NCI-H2029 treated with DMSO at 0.1 percent for 48 hours (cell line): ENCODE data around the gene B3GAT2.
"Not testable (repeated sequence)": the region's sequence is repeated elsewhere in the genome, so short reads cannot be mapped to it uniquely, and the experiment has no call there.

Experiments used
- DNase-seq: peaks from one replicate; lab custom pipeline; 2025; lab: John Stamatoyannopoulos, UW

B3GAT2 gene

DNA sequence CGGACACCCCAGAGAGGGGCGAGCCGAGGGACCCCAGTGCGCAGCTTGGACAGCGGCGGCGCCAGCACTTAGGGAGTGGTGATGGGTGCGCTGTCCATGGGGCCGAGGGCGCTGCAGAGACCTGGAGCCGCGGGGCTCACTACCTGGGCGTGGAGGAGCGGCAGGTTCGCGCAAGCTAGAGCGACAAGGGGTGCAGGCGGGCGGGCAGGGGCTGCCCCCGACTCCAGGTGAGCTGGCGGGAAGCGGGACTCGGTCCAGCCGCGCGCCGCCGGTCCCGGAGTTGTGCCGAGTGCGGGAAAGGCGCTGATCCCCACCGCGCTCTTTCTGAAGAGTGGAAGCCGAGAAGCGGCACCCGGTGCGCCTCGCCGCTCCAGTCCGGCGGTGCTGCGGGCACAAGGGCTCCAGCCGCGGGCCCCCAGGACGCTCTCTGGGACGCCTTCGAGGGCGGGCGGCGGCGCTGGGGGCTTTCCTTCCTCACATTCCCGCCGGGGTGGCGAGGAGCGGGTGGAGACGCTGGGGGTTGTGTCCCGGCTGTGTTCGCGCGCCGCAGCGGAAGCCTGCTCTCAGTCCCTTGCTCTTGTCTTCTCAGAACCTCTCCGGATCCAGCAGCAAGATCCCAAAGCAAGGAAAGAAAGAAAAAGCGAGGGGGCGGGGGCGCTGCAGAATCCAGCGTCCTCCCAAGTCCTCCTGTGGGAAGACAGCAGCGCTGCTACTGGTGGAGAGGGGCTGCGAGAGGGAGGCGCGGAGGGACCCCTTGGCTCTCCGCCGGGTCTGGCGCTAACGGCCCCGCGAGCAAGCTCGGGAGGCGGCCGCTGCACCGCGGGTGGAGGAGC lies at the start of gene B3GAT2:
B3GAT2 (minus strand) TSS at position 610 of the 833 bp plus-strand sequence. CDS start 631 bp downstream, outside the sequence.
- DNase-seq, result no peak

GRCh38 chr6:70998148-70998547 lies 41.3 kb upstream of the B3GAT2 start:
- DNase-seq, result no peak

DNA sequence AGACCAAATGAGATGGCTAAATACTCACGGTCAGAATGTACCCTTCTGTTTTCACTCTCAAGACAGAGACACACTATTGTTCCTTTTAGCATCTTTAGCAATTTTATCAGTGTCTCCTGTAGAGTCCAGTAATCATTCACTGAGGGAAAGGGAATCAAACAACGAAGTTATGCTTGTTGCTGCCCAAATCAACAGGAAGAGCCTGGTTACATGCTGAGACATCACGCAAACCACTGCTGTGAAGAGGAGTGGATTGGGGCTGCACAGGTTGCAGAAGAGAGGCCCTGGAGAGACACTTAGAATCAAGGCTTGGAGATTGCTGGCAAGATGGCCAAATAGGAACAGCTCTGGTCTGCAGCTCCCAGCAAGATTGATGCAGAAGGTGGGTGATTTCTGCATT lies 40.5 kb upstream of the B3GAT2 start:
- DNase-seq, result no peak

DNA sequence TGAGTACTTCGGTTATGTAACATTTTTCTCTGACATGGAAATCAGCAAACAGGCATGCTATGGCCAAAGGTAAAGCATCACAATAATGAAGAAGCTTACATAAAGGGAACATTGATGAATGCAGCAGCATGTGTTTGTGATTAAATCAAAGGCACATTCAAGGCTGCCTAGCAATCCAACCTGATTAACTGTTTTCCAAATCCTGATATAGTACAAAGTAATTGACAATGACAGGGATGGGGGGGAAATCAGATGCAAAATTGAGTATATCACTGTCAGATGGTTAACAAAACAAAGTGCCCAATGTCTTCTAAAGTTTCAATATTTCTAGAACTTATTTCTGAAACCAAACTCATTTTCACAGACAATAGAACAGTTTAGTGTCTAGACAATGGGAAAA lies 39.2 kb upstream of the B3GAT2 start:
- DNase-seq, result no peak

- no peak for DNase-seq
Observed at GRCh38 chr6:70995411-70995810, 38.6 kb upstream of the B3GAT2 start.

GRCh38 chr6:70991253-70991652 lies 34.4 kb upstream of the B3GAT2 start:
- DNase-seq, result no peak

DNA sequence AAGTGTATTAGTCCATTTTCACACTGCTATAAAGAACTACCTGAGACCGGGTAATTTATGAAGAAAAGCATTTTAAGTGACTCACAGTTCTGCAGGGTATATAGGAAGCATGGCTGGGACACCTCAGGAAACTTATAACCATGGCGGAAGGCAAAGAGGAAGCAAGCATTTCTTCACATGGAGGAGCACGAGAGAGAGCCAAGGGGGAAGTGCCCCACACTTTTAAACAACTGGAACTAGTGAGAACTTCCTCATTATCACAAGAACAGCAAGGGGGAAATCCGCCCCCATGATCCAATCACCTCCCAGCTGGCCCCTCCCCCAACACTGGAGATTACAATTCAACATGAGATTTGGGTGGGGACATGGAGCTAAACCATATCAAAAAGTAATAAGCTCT lies 28.3 kb upstream of the B3GAT2 start:
- DNase-seq, result no peak

GRCh38 chr6:70982747-70983146 lies 25.9 kb upstream of the B3GAT2 start:
- DNase-seq, result no peak

DNA sequence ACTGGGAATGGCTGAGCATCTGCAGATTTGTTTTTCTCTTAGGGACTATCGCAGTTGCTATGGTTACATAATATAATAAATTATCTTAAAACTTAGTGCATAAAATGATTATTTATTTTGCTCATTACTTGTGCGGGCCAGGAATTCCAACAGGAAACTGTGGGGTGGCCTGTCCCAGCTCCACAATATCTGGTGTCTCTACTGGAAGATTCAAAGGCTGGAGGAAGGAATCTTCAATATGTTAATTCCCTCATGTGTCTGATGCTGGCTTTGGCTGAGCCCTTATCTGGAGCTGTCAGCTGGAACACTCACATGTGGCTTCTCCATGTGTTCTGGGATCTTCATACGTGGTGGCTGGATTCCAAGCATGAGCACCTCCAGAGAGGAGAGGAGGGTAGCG lies 23.9 kb upstream of the B3GAT2 start:
- no peak for DNase-seq

- no peak for DNase-seq
Observed at GRCh38 chr6:70973604-70974003, 16.7 kb upstream of the B3GAT2 start.

DNA sequence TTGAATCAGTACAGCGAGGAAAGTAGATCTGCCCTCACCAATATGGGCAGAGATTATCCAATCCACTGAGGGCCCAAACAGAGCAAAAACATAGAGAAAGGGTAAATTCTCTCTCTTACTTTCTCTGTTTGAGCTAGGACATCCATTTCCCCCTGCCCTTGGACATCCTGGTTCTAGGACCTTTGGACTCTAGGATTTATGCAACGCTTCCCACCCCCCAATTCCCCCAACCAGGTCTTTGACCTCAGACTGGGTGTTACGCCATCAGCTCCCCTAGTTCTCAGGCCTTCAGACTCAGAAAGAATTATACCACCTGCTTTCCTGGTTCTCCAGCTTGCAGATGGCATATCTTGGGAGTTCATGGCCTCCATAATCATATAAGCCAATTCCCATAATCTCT lies 10.2 kb upstream of the B3GAT2 start:
- DNase-seq, result no peak

- DNase-seq, result no peak
Observed at GRCh38 chr6:70957284-70957617, 391 bp upstream of the B3GAT2 start.

- DNase-seq, result no peak
Observed at GRCh38 chr6:70956191-70956450, 739 bp downstream of the B3GAT2 start.

GRCh38 chr6:70955441-70956190 lies 1.2 kb downstream of the B3GAT2 start:
- DNase-seq, result peak; percentile 72

DNA sequence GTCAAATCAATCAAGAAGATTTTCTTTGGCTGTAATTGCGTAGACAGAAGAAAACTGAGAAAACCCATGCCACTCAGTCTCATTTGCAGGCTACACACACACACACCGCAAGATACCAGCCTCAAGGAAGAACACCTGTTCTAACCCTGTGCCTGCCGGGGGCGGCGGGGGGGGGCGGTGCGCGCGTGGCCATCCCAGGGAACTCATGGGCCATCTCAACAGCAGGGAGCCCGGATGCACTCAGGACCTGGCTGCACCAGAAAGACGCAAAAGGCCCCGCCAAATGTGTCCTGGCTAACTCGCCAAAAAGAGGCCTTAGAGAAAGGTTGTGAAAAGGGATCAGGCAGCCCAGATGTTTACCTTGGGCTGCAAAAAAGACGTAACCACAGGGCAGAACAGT lies 2.1 kb downstream of the B3GAT2 start:
- DNase-seq, result no peak

- no peak for DNase-seq
Observed at GRCh38 chr6:70954176-70954575, 2.7 kb downstream of the B3GAT2 start.

DNA sequence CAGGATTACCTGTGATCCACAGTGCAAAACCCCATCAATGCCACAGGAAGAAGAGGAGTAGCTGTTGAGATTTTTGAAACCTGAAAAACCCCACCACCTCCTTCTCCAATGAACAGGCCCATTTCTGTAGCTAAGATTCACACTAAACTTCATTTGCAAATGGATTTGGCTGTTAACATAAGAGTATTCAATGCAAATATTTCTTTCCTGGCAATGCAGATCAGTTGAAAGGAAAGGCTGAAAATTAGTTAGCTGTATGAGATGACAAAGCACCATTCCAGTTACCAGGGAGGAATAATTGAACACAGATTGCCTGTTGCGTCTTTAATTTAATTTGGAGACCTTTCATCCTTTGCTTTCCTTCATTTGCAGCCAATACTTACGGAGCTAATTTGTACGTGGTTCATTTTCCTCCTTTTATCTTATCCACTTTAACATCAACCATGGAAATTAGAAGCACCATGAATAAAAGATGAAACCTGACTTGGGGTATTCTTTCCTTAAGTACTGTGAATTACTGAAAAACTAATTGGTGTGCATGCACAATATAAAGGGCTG lies 4.2 kb downstream of the B3GAT2 start:
- DNase-seq, result no peak

- DNase-seq, result not testable (repeated sequence)
Observed at GRCh38 chr6:70944321-70944720, 12.5 kb downstream of the B3GAT2 start.

DNA sequence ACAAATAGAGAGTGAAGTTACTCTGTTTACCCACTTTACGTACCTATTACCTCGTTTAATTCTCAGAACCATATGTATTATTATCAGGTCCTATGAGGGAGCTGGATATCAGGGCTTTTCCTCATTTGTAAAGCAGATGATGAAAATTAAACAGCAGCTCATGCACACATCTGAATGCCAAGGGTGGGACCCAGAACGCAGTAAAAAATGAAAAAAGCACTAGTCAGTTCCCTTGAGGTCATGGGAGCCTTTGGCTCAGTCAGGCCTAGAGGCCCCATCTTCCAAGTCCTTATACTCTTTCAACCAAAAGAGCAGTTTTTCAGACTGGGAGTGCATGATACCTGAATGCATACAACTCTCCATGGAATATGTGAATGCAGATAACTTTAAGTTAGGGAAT lies 23.0 kb downstream of the B3GAT2 start:
- no peak for DNase-seq

DNA sequence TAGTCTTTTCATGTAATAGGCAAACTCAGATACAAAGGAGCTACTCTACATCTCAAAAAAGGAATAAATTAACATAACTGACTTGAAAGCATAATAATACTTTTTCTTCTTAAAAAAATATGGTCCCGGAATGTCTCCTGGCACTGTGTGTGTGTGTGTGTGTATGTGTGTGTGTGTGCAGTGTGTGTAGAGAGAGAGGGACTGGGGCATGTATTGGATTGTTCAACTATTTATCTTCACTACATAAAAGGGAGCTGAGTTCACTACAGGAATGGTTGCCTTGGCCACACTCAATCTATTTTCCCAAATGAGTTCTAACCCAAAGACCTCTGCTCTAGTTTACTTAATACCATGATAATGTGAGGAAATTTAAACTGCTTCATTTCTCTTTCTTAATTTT lies 51.1 kb downstream of the B3GAT2 start:
- DNase-seq, result no peak

- no peak for DNase-seq
Observed at GRCh38 chr6:70903665-70904452, 53.0 kb downstream of the B3GAT2 start.

- no peak for DNase-seq
Observed at GRCh38 chr6:70901324-70901723, 55.5 kb downstream of the B3GAT2 start.

- DNase-seq, result no peak
Observed at GRCh38 chr6:70900047-70900446, 56.8 kb downstream of the B3GAT2 start.
